ENCODE results near the gene FAM20B.
"Not testable (repeated sequence)": the region's sequence is repeated elsewhere in the genome, so short reads cannot be mapped to it uniquely, and the experiment has no call there.

Gene FAM20B

DNA sequence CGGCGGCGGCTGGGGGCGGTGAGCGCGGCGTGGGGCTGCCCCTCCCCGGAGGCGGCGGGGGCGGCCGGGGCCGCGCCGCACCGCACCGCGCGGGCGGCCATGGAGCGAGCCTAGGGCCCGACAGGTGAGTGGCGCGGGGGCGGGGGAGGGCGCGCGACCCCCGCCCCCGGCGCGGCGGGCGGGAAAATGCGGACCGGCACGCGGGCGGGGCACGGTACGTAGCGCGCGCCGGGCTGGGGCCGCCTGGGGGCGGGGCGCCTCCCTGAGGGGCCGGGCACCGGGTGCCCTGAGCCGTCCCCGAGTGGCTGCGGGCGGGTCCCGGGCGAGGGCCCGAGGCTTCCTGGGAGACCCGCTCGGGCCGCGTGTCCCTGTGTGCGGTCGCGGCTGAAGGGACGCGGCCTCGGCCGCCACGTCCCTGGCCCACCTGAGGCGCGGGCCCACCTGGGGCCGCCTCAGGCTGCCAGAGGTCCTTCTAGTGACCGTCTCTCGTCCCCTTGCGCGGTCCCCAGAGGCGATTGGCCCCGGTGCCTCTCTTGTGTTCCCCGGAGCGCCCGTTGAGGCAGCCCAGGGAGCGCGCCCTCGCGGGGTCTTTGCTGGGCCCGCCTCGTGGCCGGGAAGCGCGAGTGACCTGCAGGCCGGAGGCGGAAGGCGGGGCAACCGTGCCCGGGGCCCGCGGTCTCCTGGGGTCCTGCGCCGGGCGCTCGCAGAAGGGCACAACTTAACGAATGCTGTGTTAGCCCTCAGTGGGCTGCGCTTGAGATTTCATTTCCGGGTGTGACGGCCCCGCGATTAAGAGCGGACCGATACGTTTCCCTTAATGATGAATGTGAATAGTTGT is 500 bp downstream of the FAM20B start:
- DNase-seq = peak; percentile 80

DNA sequence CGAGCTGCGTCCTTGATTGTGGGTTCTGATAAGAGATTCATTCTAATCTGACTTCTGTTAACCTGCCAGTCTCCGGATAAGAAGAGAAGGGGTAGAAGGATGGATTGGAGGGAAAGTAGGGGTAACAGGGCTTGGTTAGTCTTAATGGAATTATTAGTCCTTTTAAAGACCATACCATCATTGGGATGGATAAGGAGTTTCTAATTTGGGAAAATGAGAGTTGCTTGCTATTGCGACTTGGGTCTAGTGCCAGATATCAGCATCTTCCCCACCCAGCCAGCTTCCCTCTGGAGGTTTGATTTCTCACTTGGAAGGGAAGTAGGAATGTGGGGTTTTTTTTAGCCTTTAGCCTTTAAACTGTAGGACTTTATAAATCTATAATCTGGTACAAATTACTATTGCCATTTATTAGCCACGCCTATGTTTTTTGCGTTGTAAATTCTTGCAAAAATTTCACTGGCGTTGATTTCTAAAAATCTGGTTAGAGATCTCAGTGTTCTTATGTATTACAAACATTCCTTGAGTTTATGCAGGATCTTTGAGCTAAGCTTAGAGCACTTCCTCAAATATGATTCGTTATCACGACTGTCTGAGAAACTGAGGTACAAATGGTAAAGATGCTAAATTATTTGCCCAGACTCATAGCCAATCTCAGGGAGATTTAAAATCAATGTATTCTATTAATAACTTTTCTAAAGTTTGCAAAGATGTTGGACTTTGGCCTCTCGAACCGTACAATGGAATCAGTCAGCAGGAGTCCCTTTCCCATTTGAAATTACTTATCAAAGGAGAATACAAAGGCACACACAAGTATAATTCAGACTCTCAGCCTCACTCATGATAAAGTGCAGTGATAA is 1.3 kb downstream of the FAM20B start:
- DNase-seq = no peak

DNA sequence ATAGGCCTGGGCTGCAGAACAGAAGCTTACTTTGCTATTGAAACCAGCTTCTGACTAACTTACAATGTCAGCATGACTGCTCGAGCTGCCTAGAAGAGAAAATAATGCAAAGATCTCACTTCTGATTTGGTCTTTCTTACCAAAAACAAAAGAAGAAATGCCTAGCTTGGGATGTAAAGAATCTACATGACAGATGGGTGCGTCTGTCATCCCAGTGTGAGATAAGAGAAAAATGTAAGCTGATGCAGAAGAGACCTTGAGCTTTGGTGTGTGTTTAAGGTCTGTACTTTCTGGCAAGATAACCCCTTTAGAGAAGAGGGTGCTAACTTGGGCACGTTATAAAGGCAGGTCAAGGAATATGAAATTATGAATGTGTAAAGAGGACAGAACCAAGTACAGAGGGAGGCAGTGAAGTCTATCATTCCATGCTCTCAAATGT is 3.6 kb downstream of the FAM20B start:
- no peak for DNase-seq

DNA sequence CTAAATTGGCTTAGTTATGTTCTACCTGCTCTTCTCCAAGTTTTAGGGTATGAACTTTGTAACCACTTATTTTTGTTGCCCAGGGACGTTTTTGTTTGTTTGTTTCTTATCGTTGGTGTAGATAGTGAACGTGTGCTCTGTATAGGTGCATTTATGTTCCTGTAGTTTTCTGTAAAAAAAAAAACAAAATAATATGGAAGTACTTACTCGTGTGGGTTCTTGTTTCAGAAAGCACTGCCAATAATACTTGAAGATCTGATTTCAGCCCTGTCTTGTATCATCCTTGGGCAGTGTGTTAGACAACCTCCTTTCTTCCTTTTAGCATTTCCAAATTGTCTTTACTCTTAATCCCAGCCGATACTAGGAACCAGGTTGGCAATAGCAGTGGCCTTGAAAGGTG is 4.4 kb downstream of the FAM20B start:
- DNase-seq = no peak

DNA sequence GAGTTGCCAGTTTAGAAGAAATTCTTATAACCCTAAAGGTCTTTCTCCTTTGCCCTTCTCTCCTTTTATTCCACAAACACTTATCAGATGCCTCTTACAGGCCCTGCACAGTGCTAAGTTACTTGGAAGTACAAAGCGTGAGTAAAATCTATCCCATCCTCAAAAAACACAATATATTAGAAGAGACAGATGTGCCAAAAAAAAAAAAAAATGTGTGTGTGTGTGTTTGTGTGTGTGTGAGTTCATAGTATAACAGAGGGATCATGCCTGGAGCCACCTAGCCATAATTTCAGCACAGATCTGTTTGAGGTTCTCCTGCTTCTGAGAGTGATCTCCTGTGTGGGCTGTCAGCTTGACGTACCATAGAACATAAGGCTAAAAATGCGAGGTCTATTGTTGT is 5.0 kb downstream of the FAM20B start:
- DNase-seq = no peak

DNA sequence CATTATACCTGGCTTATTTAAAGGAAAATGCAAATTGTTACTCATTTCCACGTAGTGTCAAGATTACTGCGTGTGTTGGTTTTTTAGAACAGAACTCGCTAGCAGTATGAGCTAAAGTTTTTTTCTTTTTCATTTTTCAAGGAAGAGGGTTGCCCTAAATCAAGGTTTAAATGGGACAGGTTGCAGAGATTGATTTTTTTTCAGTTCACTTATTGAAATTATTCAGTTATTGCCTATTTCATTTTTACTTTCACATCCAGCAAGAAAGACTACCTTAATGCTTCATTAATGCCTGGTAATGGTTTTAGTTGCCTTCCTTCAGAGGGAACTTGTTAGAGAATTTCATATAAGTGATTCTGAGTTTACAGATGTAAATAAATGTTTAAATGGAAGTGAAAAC is 5.6 kb downstream of the FAM20B start:
- no peak for DNase-seq

DNA sequence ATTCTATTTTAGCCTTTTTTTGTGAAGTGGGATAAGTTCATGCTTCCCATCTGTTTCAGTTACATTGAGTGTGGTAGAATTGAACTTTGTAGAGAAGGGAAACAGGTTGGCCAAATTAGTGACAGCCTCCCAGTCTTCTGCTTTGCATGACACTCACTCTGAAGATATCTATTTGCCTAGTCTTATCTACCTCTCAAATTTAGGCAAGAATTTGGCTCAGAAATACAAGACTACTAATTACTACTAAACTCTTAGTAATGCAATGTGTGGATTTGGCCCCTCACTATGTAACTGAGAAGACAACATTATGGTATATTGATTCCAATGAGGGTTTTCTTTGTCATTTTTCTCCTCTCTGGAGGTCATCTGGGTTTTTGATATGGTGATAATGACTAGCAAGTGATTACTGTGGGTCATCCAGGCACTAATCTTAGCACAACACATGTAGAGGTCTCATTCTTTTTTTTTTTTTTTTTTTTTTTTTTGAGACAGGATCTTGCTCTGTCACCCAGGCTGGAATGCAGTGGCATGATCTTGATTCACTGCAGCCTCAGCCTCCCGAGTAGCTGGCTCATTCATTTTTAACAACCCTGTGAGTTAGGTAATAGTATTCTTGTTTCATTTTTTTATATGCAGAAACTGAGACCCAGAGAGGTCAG is 6.3 kb downstream of the FAM20B start:
- no peak for DNase-seq

DNA sequence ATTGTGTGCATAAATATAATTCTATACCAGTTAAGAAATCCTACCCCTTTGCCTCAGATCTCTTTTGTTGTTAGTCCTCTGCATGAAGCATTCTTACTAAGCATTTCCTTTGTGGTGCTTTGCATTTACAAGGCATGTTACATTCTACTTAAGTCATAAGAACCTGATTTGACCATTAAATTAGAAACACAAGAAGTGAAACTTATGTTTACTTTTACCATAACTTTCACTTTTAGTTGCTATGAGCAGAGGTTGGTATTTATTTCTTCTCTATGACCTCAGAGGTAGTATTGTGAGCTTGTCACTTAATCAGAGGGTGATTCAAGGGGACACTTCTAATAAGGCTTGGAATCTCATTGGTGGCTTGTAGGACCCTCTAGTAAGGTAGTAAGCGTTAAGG is 9.0 kb downstream of the FAM20B start:
- DNase-seq = no peak

DNA sequence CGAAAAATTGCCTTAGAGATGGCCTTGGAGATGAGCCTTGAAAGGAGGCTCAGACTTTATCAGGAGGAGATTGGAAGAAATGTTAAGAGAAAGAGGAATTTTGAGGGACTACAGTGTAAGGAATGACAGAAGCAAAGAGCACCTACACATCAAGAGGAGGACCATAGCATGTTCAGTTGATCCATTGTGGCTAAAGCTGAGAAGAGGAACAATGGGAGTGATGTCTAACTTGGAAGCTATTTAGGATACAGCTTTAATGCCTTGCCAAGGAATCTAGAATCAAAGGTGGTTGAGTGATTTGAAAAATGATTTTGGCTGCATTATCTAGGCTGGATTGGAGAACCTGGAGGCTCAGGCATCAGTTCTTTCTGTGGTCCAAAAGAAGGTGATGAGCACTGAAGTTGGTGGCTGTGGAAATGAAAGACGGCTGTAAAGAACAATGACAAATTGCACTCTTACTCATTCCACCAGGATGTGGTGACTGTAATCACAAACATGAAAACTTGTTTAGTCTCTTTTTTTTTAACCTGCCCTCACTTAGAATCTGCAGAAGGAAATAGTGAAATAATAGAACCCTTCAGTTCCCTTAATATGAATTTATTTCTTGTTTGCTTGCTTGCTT is 11.3 kb downstream of the FAM20B start:
- DNase-seq = no peak

DNA sequence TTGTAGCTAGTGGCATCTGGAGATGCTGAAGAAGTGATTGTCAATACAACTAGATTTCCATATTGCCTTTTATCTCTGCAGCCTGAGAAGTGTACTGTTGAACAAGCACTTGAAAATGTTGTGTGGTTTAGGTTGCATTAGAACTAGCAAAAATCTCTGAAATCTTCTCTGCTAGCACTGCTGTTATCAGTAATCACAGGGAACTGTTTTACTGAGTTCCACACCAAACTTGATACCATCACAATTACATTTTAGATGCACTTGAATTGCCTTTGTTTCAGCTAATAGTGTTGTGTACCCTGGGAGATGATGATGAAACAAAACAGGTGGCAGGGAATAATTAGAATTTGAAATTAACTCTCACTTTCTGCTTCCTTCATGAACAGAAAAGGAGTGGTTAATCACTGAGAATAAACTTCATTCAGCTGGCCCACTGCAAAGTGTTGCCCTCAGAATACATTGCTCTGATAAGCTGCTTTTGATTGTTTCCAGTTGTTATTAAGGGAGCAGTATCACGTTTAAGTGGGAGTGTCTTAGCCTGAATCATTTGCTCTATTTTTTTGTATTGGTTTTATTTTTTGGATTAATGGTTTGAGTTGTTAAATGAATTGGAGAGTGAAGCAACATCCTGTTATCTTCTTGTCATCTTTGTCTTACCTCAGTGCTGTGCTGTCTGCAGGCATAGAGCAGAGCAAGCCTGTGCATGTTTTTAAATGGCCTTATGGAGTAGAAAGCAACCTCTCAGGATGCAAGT is 13.0 kb downstream of the FAM20B start:
- no peak for DNase-seq

DNA sequence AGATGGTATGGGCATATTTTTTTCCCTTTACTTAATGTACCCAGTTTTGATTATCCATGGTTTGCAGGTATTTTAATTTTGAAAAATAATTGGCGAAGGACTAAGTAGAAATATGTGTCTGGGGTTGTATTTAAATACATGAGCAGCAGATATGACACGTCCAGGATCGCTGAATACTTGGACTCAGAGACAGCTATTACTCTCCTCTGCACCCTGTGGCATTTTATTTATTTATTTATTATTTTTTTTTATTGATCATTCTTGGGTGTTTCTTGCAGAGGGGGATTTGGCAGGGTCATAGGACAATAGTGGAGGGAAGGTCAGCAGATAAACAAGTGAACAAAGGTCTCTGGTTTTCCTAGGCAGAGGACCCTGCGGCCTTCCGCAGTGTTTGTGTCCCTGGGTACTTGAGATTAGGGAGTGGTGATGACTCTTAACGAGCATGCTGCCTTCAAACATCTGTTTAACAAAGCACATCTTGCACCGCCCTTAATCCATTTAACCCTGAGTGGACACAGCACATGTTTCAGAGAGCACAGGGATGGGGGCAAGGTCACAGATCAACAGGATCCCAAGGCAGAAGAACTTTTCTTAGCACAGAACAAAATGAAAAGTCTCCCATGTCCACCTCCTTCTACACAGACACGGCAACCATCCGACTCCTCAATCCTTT is 13.9 kb downstream of the FAM20B start:
- not testable (repeated sequence) for DNase-seq

DNA sequence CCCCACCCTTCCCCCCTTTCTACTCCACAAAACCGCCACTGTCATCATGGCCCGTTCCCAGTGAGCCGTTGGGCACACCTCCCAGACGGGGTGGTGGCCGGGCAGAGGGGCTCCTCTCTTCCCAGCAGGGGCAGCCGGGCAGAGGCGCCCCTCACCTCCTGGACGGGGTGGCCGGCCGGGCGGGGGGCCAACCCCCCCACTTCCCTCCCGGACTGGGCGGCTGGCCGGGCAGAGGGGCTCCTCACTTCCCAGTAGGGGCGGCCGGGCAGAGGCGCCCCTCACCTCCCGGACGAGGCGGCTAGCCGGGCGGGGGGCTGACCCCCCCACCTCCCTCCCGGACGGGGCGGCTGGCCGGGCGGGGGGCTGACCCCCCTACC is 14.5 kb downstream of the FAM20B start:
- not testable (repeated sequence) for DNase-seq

DNA sequence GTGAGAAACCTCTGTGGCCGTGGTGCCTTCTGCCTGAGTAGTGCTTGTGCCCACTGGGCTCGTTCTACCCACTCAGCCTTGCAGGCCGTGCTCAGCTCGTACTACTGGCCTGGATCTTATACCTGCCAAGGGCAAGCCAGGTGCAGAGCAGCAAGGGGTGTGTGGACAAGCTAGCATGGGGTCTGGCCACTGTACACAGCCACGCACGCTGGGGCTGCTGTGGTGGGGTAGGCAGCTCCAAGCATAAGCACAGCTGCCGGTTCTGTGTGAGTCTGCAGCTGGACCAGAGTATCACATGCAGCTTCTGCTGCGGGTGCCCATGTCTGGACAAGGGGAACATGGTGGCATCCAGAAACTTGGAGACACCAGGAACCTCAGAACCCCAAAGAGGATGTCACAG is 16.4 kb downstream of the FAM20B start:
- DNase-seq = no peak

DNA sequence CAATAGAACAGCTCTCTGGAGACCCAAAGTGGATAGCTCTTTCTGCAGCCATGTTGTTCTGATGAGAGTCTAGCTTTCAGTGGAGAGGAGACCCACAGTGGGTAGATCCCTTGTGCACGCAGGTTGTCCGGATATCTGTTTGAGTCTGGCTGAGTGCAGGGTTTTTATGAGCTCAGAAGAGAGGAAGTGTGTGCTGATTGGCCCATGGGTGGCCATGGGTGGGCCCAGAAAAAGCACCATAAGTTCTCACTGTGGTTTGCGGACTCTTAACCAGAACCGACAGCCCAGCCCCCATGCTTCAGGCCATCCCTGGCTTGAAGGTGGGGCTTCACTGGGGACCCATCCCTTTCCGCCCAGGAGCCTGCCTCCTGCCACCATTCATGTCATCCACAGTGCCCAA is 17.0 kb downstream of the FAM20B start:
- no peak for DNase-seq

DNA sequence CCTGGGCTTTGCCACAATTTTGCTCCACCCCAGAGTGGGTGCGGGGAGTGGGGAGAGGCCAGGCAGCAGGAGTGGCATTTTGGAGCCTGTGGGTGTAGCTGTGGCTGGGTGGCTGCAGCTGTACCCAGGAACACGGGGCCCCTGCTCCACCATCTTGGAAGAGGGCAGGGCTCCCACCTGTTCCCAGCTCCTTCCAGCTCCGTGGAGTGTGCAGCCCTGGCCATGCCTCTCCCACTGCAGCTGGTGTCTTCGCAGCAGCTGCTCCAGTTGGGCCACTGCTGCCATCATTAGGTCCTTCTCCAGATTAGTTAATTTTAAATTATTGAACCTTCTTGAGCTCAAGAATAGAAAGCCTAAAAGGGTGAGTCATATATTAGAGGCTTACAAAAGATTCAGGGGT is 17.6 kb downstream of the FAM20B start:
- DNase-seq = no peak

DNA sequence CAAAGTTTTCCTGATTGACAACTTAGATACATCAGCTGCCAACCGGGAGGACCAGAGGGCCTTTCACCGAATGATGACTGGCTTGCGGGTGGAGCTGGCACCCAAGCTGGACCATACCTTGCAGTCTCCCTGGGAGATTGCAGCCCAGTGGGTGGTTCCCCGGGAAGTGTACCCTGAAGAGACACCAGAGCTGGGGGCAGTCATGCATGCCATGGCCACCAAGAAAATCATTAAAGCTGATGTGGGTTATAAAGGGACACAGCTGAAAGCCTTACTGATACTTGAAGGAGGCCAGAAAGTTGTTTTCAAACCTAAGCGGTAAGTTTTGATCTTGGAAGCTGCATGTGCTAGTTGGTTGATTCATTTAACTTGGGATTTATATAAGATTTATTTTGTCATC is 18.2 kb downstream of the FAM20B start:
- no peak for DNase-seq

DNA sequence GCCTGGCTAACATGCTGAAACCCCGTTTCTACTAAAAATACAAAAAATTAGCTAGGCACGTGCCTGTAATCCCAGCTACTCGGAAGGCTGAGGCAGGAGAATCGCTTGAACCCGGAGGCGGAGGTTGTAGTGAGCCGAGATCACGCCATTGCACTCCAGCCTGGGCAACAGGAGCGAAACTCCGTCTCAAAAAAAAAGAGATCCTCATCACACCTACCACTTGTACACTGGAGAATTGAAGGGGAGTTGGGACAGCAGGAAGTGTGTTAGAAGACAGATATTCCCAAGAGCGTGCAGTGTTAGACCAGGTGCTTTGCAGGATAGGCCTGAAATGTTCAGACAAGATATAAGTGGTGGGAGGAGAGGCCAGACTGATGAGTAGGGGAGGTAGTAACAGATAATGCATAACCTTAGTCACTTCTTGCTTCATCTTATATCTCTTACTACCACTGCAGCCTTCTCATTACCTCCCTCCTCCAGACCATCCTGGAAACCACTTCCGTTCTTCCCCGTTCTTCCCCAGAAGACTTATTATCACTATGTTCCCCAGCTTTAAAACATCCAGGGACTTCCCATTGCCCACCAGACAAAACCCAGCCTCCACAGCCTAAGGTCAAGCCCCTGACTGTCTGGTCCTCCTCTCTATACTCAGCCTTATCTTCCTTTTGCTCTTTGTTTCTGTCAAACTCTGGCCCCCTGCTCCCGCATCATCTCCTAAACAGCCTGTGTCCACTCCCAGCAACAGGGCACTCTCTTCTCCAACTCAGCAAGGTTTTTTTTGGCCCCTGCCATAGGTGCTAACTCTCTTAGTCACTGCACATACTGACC is 21.3 kb downstream of the FAM20B start:
- no peak for DNase-seq

DNA sequence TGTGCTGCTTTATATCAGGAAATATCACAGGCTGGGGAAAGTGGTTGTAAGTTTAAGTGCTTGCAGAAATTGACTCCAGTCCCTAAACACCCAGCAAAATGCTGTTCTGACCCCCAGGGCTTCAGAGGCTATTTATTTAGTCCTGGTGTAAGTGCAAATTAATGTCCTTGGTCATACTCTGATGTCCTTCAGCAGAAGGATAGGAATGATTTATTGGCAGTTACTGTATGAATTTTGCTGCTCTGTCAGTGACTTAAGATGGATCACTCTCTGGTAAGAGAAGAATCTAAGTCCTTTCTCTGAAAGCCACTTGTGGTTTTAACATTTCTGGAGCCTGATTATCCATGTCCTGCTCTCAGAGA is 21.9 kb downstream of the FAM20B start:
- DNase-seq = no peak

DNA sequence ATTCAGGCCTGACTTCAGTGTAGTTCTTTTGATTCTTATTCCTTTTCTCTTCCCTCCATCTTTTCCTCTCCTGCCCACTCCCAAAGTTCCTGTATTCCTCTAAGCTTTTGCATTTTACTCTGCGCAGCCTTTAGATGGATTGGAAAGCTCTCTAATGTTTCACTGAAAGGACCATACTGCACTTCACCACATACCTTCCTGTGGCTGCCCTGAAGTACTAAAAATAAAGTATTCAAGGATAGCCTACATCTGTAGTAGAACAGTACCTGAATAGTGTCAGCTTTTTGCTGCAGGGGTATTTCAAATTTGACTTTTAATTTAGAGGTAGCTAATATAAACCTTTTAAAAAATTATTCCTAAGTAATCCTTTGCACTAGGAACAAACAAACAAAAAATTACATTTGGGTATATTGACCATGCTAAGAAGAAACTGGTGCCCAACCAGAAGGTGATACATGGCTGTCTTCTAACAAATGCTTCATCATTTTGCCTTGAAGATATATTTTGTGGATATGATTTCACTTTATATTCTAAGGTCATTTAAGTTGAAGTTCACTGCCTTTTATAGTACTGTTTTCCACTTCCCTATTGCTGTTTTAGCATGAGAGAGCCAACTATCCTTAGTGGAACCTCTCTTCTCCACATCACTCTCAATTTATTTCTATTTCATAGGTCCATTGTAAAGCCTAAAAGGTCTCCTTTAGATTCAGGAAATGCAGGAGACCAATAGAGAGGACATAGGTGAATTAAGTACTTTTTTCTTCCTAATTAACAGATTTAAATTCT is 22.8 kb downstream of the FAM20B start:
- DNase-seq = no peak

DNA sequence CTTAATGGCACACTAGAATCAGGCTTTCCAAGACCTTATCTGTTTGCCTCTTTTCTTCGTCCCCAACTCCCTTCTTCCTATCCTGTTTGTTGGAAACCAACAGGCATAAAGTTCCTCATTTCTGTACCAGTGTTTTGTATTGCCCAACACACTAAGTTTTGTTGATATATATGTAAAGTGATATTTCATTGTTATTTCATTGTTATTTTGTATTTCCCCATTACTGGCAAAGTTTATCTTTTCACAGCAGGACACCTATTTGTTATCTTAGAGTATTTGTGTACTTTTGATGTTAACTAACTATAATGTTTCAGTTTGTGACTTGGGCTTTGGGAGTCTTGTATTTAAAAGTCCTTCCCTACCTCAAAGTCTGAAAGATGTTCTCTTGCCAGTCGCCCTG is 27.1 kb downstream of the FAM20B start:
- DNase-seq = no peak
